ENCODE data around the gene GPR35.
A peak's percentile ranks its signal among the peaks of the same experiment; 100 is the strongest.

DNA sequence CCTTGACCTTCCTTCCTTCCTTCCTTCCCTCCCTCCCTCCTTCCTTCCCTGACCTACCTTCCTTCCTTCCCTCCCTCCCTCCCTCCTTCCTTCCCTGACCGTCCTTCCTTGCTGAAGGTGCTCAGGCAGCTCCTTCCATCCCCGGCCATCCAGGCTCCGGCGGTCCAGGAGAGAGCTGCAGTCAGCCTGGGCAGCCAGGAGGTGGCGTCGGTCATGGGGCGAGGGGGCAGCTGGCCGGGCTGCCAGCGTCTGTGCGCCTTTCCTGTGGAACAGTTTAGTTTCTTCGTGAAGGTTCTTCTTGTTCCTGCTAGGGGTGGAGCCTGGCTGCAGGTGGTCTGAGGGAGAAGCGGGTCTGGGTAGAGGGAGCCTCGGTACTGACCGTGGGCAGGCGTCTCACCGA, 15.7 kb downstream of the GPR35 start:
- TF ChIP-seq EZH2 (IDR thresholded peaks at IDR 0.05) = no peak
- TF ChIP-seq, protein P1, sequence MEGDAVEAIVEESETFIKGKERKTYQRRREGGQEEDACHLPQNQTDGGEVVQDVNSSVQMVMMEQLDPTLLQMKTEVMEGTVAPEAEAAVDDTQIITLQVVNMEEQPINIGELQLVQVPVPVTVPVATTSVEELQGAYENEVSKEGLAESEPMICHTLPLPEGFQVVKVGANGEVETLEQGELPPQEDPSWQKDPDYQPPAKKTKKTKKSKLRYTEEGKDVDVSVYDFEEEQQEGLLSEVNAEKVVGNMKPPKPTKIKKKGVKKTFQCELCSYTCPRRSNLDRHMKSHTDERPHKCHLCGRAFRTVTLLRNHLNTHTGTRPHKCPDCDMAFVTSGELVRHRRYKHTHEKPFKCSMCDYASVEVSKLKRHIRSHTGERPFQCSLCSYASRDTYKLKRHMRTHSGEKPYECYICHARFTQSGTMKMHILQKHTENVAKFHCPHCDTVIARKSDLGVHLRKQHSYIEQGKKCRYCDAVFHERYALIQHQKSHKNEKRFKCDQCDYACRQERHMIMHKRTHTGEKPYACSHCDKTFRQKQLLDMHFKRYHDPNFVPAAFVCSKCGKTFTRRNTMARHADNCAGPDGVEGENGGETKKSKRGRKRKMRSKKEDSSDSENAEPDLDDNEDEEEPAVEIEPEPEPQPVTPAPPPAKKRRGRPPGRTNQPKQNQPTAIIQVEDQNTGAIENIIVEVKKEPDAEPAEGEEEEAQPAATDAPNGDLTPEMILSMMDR (IDR thresholded peaks at IDR 0.05) = peak; percentile 71
